ENCODE data around the gene ZC3H12A. TPM values are rescaled to one million over a fixed set of nuclear protein-coding genes. Genes with fewer than 3 reads are reported as not detected.

The ZC3H12A gene
- total RNA-seq, 1 experiment from 2014 or later = 3.3 TPM

- DNase-seq (ENCODE audit: low read depth) = no peak
Observed at GRCh38 chr1:37455516-37455915, 18.9 kb upstream of the ZC3H12A start.

GRCh38 chr1:37456614-37457013, 17.8 kb upstream of the ZC3H12A start:
- no peak for DNase-seq (ENCODE audit: low read depth)

- DNase-seq (ENCODE audit: low read depth) = no peak
Observed at GRCh38 chr1:37458551-37458950, 15.8 kb upstream of the ZC3H12A start.

GRCh38 chr1:37461698-37462436, 12.5 kb upstream of the ZC3H12A start:
- DNase-seq (ENCODE audit: low read depth) = no peak

GRCh38 chr1:37464443-37464842, 9.9 kb upstream of the ZC3H12A start:
- no peak for DNase-seq (ENCODE audit: low read depth)

- DNase-seq (ENCODE audit: low read depth) = no peak
Observed at GRCh38 chr1:37465593-37466517, 8.5 kb upstream of the ZC3H12A start.

GRCh38 chr1:37468037-37468436, 6.3 kb upstream of the ZC3H12A start:
- DNase-seq (ENCODE audit: low read depth) = no peak

- no peak for DNase-seq (ENCODE audit: low read depth)
Observed at GRCh38 chr1:37469386-37469785, 5.0 kb upstream of the ZC3H12A start.

GRCh38 chr1:37471345-37472231, 2.8 kb upstream of the ZC3H12A start:
- DNase-seq (ENCODE audit: low read depth) = peak; percentile 88

GRCh38 chr1:37472281-37472680, 2.1 kb upstream of the ZC3H12A start:
- no peak for DNase-seq (ENCODE audit: low read depth)

GRCh38 chr1:37472994-37473393, 1.4 kb upstream of the ZC3H12A start:
- DNase-seq (ENCODE audit: low read depth) = no peak

GRCh38 chr1:37473431-37474045, 842 bp upstream of the ZC3H12A start:
- DNase-seq (ENCODE audit: low read depth) = no peak

- DNase-seq (ENCODE audit: low read depth) = no peak
Observed at GRCh38 chr1:37474697-37475379, 458 bp downstream of the ZC3H12A start.

GRCh38 chr1:37475380-37476086, 1.2 kb downstream of the ZC3H12A start:
- no peak for DNase-seq (ENCODE audit: low read depth)

GRCh38 chr1:37476087-37476452, 1.7 kb downstream of the ZC3H12A start:
- no peak for DNase-seq (ENCODE audit: low read depth)

GRCh38 chr1:37476460-37477197, 2.2 kb downstream of the ZC3H12A start:
- peak; percentile 85 for DNase-seq (ENCODE audit: low read depth)

GRCh38 chr1:37477198-37477931, 3.0 kb downstream of the ZC3H12A start:
- DNase-seq (ENCODE audit: low read depth) = no peak

- no peak for DNase-seq (ENCODE audit: low read depth)
Observed at GRCh38 chr1:37477946-37478345, 3.6 kb downstream of the ZC3H12A start.

GRCh38 chr1:37478451-37478881, 4.1 kb downstream of the ZC3H12A start:
- peak; percentile 76 for DNase-seq (ENCODE audit: low read depth)
